ENCODE results near the gene GRIA4.

The GRIA4 gene

GRCh38 chr11:106021181-106021966, 411.5 kb downstream of the GRIA4 start:
- peak; percentile 15 for DNase-seq

GRCh38 chr11:106021967-106022794, 412.3 kb downstream of the GRIA4 start, which contains the start of gene MSANTD4:
Gene MSANTD4 (minus strand): TSS chr11:106022240. CDS start chr11:106010917, 11,323 bp downstream.
- DNase-seq: peak; percentile 73

GRCh38 chr11:106022795-106023275, 413.0 kb downstream of the GRIA4 start:
- DNase-seq: no peak

- no peak for DNase-seq
Measured at GRCh38 chr11:106030609-106031008, 420.7 kb downstream of the GRIA4 start.

- no peak for DNase-seq
Measured at GRCh38 chr11:106031202-106031810, 421.4 kb downstream of the GRIA4 start.

Data from 8988T (cell line).